GM21737 (cell line): ENCODE measurements around the gene DYDC1.
"Not testable (repeated sequence)": the region's sequence is repeated elsewhere in the genome, so short reads cannot be mapped to it uniquely, and the experiment has no call there.

Source experiments
- ATAC-seq: cut with Tn5 transposase; IDR thresholded peaks from one replicate; pipeline ENCODE4 v1.9.1; 2021; ENCODE audit warnings: mild to moderate bottlenecking, moderate library complexity; ENCODE audit not compliant: unreplicated experiment

Gene DYDC1

DNA sequence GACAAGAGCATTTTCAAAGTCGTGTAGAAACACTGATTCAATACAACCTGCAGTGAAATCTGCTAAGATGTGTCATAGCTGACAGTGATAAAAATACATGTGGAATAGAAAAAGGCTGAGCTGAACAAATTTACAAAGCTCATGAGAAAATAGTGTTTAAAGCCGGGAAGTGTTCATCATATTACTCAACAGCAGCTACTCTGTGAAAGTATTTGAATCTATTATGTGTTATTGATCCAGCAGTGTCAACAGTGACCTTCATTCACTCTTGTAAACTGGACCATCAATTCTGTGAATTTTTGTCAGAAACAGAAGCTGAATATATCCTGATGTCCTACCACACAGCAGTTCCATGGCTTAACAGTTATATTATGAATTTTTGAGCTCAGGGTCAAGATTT lies 11.6 kb downstream of the DYDC1 start:
- no peak for ATAC-seq

DNA sequence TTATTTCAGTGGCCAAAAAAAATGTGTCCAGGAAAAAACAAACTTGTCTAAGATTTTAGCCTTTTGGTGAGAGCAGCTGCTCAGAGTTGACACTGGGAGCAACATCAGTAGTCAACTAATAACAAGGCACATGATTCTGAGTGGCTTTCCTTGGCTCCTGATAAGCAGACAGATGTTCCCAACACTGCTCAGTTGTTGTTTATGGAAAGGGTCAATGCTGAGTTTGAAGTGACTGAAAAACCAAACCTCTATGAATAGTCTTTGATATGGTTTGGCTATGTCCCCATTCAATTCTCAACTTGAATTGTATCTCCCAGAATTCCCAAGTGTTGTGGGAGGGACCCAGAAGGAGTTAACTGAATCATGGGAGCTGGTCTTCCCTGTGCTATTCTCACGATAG lies 12.3 kb downstream of the DYDC1 start:
- no peak for ATAC-seq

DNA sequence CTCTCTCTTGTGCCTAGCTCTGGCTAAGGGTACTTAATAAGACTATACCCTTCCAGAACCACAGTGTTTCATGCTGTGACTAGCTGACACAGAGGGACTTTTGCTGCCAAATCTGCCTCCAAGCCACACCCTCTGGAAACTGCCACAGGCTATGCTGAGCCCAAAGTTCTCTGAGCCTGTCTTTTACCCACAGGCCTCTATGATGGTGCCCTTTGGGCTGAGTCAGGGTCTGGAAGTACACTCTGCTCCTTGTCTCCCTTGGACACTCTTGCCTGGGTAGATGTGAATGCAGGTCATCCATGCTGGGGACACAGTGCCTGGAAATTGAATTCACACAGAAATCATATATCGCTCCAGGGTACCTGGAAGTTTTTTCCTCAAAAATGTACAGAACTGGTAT lies 22.6 kb downstream of the DYDC1 start:
- ATAC-seq = no peak

- no peak for ATAC-seq
Measured at GRCh38 chr10:80324891-80325364, 31.6 kb downstream of the DYDC1 start.

GRCh38 chr10:80324086-80324485 lies 32.5 kb downstream of the DYDC1 start:
- no peak for ATAC-seq

DNA sequence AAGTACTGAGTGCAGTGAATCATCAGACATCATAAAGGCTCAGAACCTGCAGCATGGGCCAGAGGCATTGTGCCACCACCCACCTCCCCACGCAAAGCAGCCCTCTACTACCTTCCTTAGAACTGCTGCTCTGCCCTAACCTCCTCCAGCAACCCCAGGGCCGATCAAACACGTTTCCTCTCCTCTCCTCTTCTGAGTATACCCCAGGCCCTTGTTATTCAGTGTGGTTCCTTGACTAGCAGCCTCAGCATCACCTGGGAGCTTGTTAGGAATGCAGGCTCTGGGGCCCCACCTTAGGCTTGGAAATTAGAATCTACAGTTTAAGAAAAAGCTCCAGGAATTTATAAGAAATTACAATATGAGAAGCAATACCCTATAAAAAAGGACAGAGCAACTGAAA lies 33.2 kb downstream of the DYDC1 start:
- ATAC-seq = no peak

GRCh38 chr10:80322711-80323110 lies 33.8 kb downstream of the DYDC1 start:
- no peak for ATAC-seq

DNA sequence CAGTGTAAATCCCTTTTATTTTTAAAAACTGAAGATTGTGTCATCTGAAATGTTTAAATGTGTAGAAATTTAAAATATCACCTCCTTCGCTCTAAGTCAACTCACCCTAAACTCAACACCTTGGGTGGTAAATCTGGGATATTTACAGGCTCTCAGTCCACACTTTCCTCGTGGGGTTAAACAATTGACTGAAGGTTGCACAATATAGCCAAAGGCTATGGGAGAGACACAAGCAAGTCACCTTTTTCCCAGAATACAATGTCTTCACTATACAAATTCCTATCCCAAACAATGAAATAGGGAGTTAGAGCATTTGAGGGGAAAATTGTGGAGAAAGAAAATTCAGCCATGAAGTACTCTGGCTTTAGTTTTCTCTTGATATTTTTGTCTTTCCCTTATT lies 34.4 kb downstream of the DYDC1 start:
- no peak for ATAC-seq

GRCh38 chr10:80321183-80321582 lies 35.4 kb downstream of the DYDC1 start:
- ATAC-seq = no peak

GRCh38 chr10:80320377-80320776 lies 36.2 kb downstream of the DYDC1 start:
- no peak for ATAC-seq

DNA sequence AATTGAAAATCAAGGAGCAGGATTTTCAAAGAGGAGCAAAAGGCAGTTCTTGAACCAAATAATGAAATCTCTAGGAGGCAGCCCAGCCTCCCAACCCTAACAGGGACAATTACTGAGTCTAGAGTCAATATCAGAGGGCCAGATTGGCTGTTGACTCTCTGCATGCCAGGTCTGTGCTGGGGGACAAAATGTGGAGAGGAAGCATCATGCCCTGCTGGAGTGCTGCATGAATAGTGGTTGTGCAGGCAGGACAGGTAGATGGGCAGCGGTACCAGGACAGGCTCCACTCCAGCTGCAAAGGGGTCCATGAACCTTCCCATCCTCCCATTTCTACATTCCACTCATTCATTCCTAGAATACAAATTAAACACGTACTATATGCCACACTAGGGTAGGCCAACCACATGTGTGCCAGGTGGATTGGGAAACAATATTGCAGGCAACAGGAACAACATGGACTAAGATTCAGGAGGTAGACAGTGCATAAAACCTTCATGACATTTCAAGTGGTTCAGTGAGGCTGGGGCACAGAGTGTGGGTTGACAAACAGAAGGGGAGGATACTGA lies 36.7 kb downstream of the DYDC1 start:
- ATAC-seq = no peak

GRCh38 chr10:80319318-80319717 lies 37.2 kb downstream of the DYDC1 start:
- ATAC-seq = no peak

GRCh38 chr10:80318742-80319141 lies 37.8 kb downstream of the DYDC1 start:
- ATAC-seq = no peak

GRCh38 chr10:80315391-80315790 lies 41.2 kb downstream of the DYDC1 start:
- no peak for ATAC-seq

GRCh38 chr10:80313523-80313922 lies 43.0 kb downstream of the DYDC1 start:
- ATAC-seq = no peak

DNA sequence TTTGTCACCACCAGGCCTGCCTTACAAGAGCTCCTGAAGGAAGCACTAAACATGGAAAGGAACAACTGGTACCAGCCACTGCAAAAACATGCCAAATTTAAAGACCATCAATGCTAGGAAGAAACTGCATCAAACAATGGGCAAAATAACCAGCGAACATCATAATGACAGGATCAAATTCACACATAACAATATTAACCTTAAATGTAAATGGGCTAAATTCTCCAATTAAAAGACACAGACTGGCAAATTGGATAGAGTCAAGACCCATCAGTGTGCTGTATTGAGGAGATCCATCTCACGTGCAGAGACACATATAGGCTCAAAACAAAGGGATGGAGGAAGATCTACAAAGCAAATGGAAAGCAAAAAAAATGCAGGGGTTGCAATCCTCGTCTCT lies 50.6 kb downstream of the DYDC1 start:
- not testable (repeated sequence) for ATAC-seq

- no peak for ATAC-seq
Measured at GRCh38 chr10:80296942-80297341, 59.6 kb downstream of the DYDC1 start.

- no peak for ATAC-seq
Measured at GRCh38 chr10:80292607-80293239, 63.8 kb downstream of the DYDC1 start.

DNA sequence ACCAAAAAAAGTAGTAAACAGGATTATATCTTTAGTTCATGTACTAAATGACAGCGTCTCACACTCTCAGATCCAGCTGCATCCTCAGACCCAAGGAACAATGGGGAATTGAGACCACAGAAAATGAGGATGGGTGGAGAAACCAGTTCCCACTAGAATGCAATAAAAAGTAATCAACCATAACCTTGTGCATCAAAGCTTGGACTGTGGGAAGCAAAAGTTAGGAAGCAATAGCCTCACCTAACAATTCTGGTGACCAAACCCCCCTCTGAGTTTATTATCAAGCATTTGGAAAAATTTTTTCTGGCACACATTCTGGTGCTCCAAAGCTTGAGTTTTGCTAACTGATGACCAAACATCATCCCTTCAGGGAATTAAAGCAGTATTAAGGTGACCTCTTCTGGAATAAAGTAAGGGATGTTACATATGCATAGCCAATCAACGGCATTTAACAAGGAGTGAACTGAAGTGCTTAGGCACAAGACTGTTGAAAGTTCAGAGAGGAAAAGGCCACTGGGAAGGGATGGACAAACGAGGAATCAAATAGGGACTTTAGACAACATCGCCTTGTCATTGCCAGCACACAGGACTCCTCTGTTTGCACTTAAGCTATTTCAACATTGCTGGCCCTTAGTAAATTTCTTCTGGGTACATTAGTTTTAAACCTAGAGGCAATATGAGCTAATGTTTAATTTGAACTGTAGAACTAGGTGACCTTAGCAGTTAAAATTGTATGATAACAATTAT lies 65.9 kb downstream of the DYDC1 start:
- ATAC-seq = no peak

- ATAC-seq = no peak
Measured at GRCh38 chr10:80289451-80290287, 66.9 kb downstream of the DYDC1 start, which contains the start of gene MAT1A. MAT1A (minus strand) TSS chr10:80289658; CDS start chr10:80289423, 235 bp downstream.

DNA sequence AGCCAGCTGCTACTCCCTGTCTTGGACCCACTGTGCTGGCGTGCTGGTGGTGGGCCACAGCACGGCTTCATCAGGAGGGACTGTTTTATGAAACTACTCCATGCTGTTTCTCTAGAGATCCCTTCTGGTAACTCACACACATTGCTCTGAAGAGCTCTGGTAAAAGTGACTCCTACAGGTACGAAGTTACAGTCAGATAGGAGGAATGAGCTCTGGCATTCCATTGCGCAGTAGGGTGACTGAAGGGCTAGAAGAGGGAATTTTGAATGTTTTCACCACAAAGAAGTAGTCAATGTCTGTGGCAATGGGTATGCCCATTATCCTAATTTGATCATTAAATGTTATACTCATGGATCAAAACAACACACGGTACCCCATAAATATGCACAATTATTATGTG lies 67.7 kb downstream of the DYDC1 start:
- ATAC-seq = no peak
